HCT116 (cell line): ENCODE measurements around the gene SIX6. TPM values are rescaled to one million over a fixed set of nuclear protein-coding genes. Genes with fewer than 3 reads are reported as not detected.

Experiments used
- ATAC-seq: fragments of 200-7000 bp; cut with Tn5 transposase; 2 replicates; pipeline ENCODE4 v1.9.1; 2020; ENCODE audit warnings: mild to moderate bottlenecking, moderate library complexity
- BruUV-seq: library from RNA; stranded (reverse); fragments of 400-500 nt; replicated peaks from 2 replicates; lab custom pipeline; 2021; lab: Mats Ljungman, UMichigan
- CTCF ChIA-PET: fragments of 300-600 bp; sonication (Branson Sonifier 250); formaldehyde crosslinking; loops from one replicate; lab custom pipeline; 2021; ENCODE audit warnings: antibody characterized with exemption; lab: Charles Lee
- POLR2A ChIA-PET: fragments of 300-600, 350-600 bp; sonication (Branson Sonifier 250); formaldehyde crosslinking; loops from one replicate; lab custom pipeline; 2021; ENCODE audit warnings: antibody characterized with exemption; lab: Charles Lee
- RAD21 ChIA-PET, 2 experiments: fragments of 300-600 bp; sonication (Branson Sonifier 250); formaldehyde crosslinking; loops; one replicate each; lab custom pipeline; 2023; ENCODE audit warnings: low total read pairs in 2 of 2; ENCODE audit not compliant: uncharacterized antibody in 2 of 2, unreplicated experiment in 2 of 2, low non-redundant PET in 1 of 2; lab: Charles Lee
- DNase-seq: peaks from one replicate; pipeline ENCODE4 v3.0.0-alpha.2; 2010; ENCODE audit warnings: low read depth, low spot score
- H2AFZ ChIP-seq: fragments of 200-600 bp; shearing (Covaris generic), sonication (generic); 2 replicates; pipeline ENCODE4 v1.6.1; 2017; ENCODE audit warnings: low read depth, mixed run types, mixed read lengths, antibody characterized with exemption, low read length; ENCODE audit not compliant: poor library complexity, severe bottlenecking
- H3K27ac ChIP-seq: 2 replicates; pipeline ENCODE4 v1.5.1; 2012; ENCODE audit warnings: low read depth, low read length
- H3K27me3 ChIP-seq: fragments of 200-600 bp; sonication (generic); 2 replicates; pipeline ENCODE4 v1.6.1; 2016; ENCODE audit warnings: mixed run types, low read length, mixed read lengths; ENCODE audit not compliant: insufficient read depth
- H3K36me3 ChIP-seq, 2 experiments: fragments of 200-500 bp in 1 of 2; fragments of 200-600 bp in 1 of 2; sonication (Bioruptor generic) in 1 of 2; sonication (generic) in 1 of 2; 2 replicates each; pipeline versions ENCODE4 v1.5.1 to v1.6.1; 2014 to 2016; ENCODE audit warnings: low read length in 2 of 2, inconsistent platforms in 1 of 2, mixed read lengths in 1 of 2, mixed run types in 1 of 2; ENCODE audit not compliant: insufficient read depth in 2 of 2, control insufficient read depth in 1 of 2
- H3K4me1 ChIP-seq, 2 experiments: fragments of 200-600 bp in 1 of 2; sonication (generic) in 1 of 2; 2 replicates each; pipeline versions ENCODE4 v1.5.1 to v1.6.1; 2012 to 2017; ENCODE audit warnings: low read length in 2 of 2, inconsistent platforms in 1 of 2, mild to moderate bottlenecking in 1 of 2, mixed read lengths in 1 of 2, mixed run types in 1 of 2, moderate library complexity in 1 of 2; ENCODE audit not compliant: insufficient read depth in 2 of 2, control insufficient read depth in 1 of 2
- H3K4me2 ChIP-seq: fragments of 200-600 bp; sonication (generic); 2 replicates; pipeline ENCODE4 v1.6.1; 2017; ENCODE audit warnings: mixed run types, low read length, mixed read lengths
- H3K4me3 ChIP-seq, 2 experiments: fragments of 200-600 bp in 1 of 2; sonication (generic) in 1 of 2; replicated peaks in 1 of 2; 2 replicates each; pipeline ENCODE4 v1.5.1; 2011 to 2016; ENCODE audit warnings: low read length in 2 of 2, control low read depth in 1 of 2, low read depth in 1 of 2, mild to moderate bottlenecking in 1 of 2, mixed read lengths in 1 of 2, mixed run types in 1 of 2
- H3K79me2 ChIP-seq: fragments of 200-600 bp; sonication (generic); 2 replicates; pipeline ENCODE4 v1.6.1; 2017; ENCODE audit warnings: mild to moderate bottlenecking, mixed run types, low read length, moderate library complexity, mixed read lengths; ENCODE audit not compliant: insufficient read depth
- H3K9ac ChIP-seq: fragments of 200-600 bp; sonication (generic); 2 replicates; pipeline ENCODE4 v1.6.1; 2016; ENCODE audit warnings: low read length, mixed read lengths
- H3K9me2 ChIP-seq: fragments of 200-600 bp; sonication (generic), shearing (Covaris generic); 2 replicates; pipeline ENCODE4 v1.6.1; 2017; ENCODE audit warnings: mixed run types, mild to moderate bottlenecking, moderate library complexity; ENCODE audit not compliant: insufficient read depth
- H3K9me3 ChIP-seq, 2 experiments: fragments of 200-500 bp in 1 of 2; fragments of 200-600 bp in 1 of 2; sonication (Bioruptor generic) in 1 of 2; sonication (generic) in 1 of 2; 2 replicates each; pipeline ENCODE4 v1.6.1; 2014 to 2017; ENCODE audit warnings: low read length in 2 of 2, mixed read lengths in 2 of 2, inconsistent platforms in 1 of 2, low read depth in 1 of 2, mild to moderate bottlenecking in 1 of 2, mixed run types in 1 of 2, moderate library complexity in 1 of 2; ENCODE audit not compliant: control insufficient read depth in 1 of 2, insufficient read depth in 1 of 2
- H4K20me1 ChIP-seq: fragments of 200-600 bp; sonication (generic), shearing (Covaris generic); 2 replicates; pipeline ENCODE4 v1.6.1; 2017; ENCODE audit warnings: mixed run types, mild to moderate bottlenecking, moderate library complexity; ENCODE audit not compliant: insufficient read depth
- CBX3 ChIP-seq: IDR thresholded peaks from 2 replicates; pipeline ENCODE4 v1.6.1; 2012; ENCODE audit warnings: low read depth
- EGR1 ChIP-seq: IDR thresholded peaks from 2 replicates; pipeline ENCODE4 v1.6.1; 2012; ENCODE audit warnings: low read depth
- FOSL1 ChIP-seq: IDR thresholded peaks from 2 replicates; pipeline ENCODE4 v1.6.1; 2012; ENCODE audit warnings: low read depth
- RAD21 ChIP-seq: IDR thresholded peaks from 2 replicates; pipeline ENCODE4 v1.6.1; 2012; ENCODE audit warnings: low read depth, mild to moderate bottlenecking
- intact Hi-C: fragments of 100-400 bp; cut with micrococcal nuclease; formaldehyde crosslinking; loops from 2 replicates; pipeline ENCODE4 v1.10.0; 2022
- total RNA-seq: library from RNA; stranded (reverse); gene quantifications from one replicate; pipeline ENCODE4 v1.2.1, GENCODE V29; 2021; ENCODE audit not compliant: unreplicated experiment
- TF ChIP-seq, protein P1 (sequence below), 3 experiments: fragments of 200-600 bp in 1 of 3; sonication (generic) in 1 of 3; IDR thresholded peaks in 2 of 3; conservative IDR thresholded peaks in 1 of 3; 2 replicates each; pipeline ENCODE4 v1.5.1; 2012 to 2017; ENCODE audit warnings: low read depth in 2 of 3, low read length in 2 of 3, antibody characterized with exemption in 1 of 3, borderline replicate concordance in 1 of 3, control low read depth in 1 of 3, mild to moderate bottlenecking in 1 of 3, mixed read lengths in 1 of 3, mixed run types in 1 of 3, moderate library complexity in 1 of 3; ENCODE audit not compliant: insufficient read depth in 1 of 3

Gene SIX6
- total RNA-seq, 1 experiment from 2014 or later, result not detected

DNA sequence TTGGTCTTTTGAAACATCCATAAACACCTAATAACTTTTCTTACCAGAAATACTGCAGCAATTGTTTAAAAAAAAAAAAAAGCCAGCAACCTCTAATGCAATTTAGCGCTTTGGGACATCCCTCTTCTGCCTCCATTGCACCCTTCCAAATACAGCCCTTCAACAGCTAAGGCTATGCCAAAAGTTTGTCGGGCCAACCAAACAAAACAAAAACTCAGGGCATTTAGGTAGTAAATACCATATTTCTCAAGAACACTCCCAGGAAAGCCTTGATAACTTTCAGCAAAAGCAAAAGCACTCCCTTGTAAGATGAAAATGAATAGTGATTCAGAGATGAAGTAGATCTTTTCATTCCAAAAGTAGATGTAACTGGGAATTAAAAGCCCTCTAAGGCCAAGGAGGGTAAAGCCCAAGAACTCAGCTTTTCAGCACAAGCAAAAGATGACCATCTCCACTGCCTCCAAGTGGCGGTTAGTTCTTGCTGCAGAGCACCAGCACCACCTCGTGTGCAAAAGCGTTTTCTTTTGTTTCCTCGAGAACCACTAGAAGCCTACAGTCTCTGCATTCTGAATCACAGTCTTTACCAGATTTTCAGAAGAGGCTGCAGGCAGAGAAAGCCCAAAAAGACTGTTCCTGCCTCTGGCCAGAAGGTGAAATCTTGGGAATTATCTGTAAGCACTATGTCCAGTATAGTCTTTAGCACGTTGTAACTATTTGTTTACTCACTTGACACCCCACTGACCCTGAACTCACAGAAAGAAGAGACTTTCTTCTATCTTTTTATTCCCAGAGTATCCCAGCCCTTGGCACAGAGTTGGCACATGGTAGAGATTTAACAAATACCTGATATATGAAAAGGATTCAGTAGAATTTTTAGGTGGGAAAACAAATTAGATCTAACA, 53.1 kb downstream of the SIX6 start:
- peak overlapping the region; percentile 37; the same call in 1 of the 2 replicates for H3K4me2 ChIP-seq
- BruUV-seq, result no TSS peak
- no peak overlapping the region for H3K27ac ChIP-seq
- ChIA-PET POLR2A (interaction anchor here (1.0 kb wide), 2 partner anchors 212 to 230 kb away, joined by 3 to 4 read pairs; no protein-coding TSS in a partner anchor), RAD21 (interaction anchor here (0.9 to 1.1 kb wide), 3 partner anchors 230 to 296 kb away, joined by 3 to 4 read pairs (median 4); no protein-coding TSS in a partner anchor), CTCF (interaction anchor here (0.5 to 3.2 kb wide), 16 partner anchors 17 to 985 kb away, joined by 3 to 48 read pairs (median 3); no protein-coding TSS in a partner anchor)
- H3K36me3 ChIP-seq, result no peaks in the 10 kb centered on the region
- H3K9me3 ChIP-seq, result no peaks in the 10 kb centered on the region
- DNase-seq (peak; percentile 81), ATAC-seq (peak; percentile 97)
- TF ChIP-seq EGR1, result no peak
- TF ChIP-seq, protein P1, sequence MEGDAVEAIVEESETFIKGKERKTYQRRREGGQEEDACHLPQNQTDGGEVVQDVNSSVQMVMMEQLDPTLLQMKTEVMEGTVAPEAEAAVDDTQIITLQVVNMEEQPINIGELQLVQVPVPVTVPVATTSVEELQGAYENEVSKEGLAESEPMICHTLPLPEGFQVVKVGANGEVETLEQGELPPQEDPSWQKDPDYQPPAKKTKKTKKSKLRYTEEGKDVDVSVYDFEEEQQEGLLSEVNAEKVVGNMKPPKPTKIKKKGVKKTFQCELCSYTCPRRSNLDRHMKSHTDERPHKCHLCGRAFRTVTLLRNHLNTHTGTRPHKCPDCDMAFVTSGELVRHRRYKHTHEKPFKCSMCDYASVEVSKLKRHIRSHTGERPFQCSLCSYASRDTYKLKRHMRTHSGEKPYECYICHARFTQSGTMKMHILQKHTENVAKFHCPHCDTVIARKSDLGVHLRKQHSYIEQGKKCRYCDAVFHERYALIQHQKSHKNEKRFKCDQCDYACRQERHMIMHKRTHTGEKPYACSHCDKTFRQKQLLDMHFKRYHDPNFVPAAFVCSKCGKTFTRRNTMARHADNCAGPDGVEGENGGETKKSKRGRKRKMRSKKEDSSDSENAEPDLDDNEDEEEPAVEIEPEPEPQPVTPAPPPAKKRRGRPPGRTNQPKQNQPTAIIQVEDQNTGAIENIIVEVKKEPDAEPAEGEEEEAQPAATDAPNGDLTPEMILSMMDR (IDR thresholded peaks at IDR 0.05 in 2 of 3, conservative IDR thresholded peaks at IDR 0.05 in 1 of 3; ENCODE audit: borderline replicate concordance in 1 of 3, insufficient read depth in 1 of 3, low read depth in 2 of 3, low read length in 2 of 3), result peak; percentile 80 to 96 (median 89)
- peak; percentile 55; the same call in 1 of the 2 replicates for TF ChIP-seq CBX3
- TF ChIP-seq FOSL1, result no peak
- peak; percentile 91 for TF ChIP-seq RAD21
- intact Hi-C loops, result loop anchor here (1.0 to 5.0 kb wide), 6 partner anchors 212 to 690 kb away; no protein-coding TSS in a partner anchor
- H3K4me1 ChIP-seq, result peaks cover 0 to 4% of the 10 kb centered on the region in 2 experiments; a peak in 1 of 4 replicates
- no peaks in the 10 kb centered on the region for H3K9me2 ChIP-seq
- no peak overlapping the region for H3K9ac ChIP-seq
- H4K20me1 ChIP-seq, result no peaks in the 10 kb centered on the region
- H3K4me3 ChIP-seq, result no peak overlapping the region
- H3K27me3 ChIP-seq, result no peaks in the 10 kb centered on the region
- no peaks in the 10 kb centered on the region for H3K79me2 ChIP-seq
- peak overlapping the region; percentile 83 for H2AFZ ChIP-seq

Other genes with a start within 250 kb of the SIX6 start
- not detected for gene C14orf39, start 23.1 kb upstream of the SIX6 start, total RNA-seq
- gene SIX1, start 140.3 kb downstream of the SIX6 start, total RNA-seq, result 2.5 TPM
- 24.5 TPM for gene SIX4, start 215.2 kb downstream of the SIX6 start, total RNA-seq
- 49.3 TPM for gene MNAT1, start 225.6 kb downstream of the SIX6 start, total RNA-seq